GM19372 (cell line): ENCODE results near the gene NHLRC4.

Experiments
- ATAC-seq: cut with Tn5 transposase; IDR thresholded peaks from one replicate; pipeline ENCODE4 v1.9.1; 2021; ENCODE audit warnings: mild to moderate bottlenecking, low read depth, moderate library complexity; ENCODE audit not compliant: unreplicated experiment

Gene NHLRC4

DNA sequence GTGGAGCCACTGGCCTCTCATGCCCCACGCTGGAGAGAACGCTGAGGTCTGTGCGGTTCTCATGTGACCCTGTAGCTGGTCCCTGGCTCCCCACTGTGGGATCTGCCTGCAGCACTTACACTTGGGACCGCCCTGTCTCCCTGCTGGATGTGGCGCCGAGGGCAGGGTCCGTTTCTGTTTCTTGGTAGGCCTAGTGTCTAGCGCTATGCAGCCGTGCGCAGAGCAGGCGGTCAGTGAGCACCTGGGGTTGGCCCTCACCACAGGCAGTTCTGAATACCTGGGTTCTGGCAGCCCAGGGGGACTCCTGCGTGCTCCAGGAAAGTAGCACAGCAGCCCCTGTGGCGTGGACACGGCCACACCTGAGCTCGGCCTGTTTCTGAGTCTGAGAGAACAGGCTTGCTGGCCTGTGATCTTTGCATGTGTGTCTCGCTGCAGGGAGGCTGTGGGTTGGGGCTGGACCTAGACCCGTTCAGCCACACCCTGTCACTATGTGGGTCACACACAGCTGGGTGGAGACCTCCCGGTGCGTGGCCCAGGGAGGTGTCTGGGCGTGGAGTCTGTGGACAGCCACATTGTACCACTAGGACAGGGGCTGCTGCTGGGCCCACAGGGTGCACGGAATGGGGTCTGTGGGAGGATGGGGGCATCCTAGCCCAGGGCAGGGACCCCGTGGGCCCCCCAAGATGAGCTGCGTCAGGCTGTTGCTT lies 36.5 kb upstream of the NHLRC4 start:
- no peak for ATAC-seq

DNA sequence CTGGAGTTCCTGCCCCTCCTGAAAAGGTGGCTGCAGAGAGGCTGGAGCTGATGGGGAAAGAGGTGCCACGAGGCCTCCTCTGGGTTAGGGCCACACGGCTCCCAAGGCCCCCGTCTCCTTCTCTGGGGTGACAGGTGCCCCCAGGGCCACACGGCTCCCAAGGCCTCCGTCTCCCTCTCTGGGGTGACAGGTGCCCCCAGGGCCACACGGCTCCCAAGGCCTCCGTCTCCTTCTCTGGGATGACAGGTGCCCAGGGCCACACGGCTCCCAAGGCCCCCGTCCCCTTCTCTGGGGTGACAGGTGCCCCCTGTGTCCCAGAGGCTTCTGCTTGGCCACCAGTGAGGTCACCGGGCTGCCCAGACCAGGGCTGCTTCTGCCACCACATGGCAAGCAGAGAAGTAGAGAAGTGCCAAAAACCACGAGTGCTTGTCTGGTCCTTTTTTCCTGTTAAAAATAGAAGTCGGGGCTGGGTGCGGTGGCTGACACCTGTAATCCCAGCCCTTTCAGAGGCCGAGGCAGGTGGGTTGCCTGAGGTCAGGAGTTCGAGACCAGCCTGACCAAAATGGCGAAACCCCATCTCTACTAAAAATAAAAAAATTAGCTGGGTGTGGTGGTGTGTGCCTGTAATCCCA lies 35.2 kb upstream of the NHLRC4 start:
- no peak for ATAC-seq

DNA sequence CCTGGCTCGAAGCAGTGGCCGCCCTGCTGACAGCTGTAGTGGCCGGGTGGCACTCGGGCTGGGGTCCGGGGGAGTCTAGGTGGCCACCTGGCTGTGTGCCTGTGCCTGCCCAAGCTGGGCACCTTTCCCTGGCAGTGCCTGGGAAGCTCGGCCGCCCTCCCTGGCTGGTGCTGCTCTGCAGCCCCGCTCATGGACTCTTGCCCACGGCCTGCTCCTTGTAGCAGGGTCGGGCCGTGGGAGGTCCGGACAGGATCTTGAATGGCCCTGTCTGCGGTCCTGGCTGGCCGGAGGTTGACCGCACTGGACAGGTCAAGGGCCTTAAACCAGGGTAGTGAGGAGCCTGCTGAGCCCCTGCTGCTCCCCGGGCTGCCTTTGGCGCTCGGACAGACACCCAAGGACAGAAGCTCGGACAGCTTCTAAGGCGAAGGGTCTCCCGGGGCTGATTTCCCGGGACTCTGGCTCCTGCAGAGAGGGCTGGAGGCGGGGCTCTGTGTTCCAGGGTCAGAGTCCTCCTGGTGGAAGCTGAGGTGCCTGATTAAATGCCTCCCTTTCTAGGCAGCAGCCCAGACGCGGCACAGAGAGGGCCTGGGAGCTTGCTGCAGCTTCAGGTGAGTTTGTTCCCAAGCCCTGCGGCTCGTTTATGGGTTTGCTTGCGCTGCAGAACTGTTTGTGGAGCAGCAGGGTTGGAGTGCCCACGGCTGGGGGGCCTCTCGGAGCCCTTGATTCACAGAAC lies 33.2 kb upstream of the NHLRC4 start:
- ATAC-seq: no peak

DNA sequence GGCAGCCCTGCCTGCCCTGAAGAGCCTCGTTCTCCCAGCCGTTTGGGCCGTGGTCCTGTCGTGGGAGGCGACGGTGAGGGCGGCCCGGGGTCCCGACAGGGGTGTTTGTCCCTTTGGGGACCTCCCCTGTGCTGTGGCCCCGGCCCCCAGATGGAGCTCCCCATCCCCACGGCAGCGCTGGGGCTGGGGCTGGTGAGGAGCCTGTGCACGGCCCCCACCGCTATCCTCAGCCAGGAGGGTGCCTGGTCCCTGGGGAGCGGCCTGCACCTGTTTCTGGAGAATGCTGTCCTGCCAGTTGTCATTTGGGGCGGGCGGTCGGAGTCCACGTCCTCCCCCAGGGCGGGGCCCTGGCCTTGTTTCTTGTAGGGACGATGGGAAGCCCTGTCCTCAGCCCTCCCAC lies 32.7 kb upstream of the NHLRC4 start:
- ATAC-seq: no peak

DNA sequence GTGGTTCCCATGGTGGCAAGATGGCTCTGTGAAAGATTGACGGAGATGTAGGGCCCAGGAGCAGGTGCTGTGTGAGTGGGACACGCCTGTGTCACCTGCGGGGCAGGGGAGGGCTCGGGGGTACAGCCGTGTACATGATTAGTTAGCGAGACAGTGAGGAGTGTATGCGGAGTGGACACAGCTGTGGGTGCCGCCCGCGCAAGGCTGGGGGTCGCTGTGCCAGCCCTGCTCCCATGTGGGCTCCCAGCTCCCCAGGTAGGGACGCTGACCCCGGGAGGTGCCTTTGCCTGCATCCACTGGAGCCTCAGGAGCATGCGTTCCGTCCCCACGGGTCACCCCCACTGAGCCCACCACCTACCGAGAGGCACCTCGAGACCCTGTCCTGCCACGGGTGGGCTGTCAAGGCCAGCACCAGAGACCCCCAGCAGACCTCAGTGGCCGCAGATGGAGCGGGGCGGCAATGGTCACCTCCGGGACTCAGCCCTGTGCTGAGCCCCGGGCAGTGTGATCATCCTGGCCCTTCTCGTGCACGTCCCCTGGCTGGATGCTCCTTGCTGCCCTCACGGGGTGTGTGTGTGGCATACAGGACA lies 31.9 kb upstream of the NHLRC4 start:
- no peak for ATAC-seq

DNA sequence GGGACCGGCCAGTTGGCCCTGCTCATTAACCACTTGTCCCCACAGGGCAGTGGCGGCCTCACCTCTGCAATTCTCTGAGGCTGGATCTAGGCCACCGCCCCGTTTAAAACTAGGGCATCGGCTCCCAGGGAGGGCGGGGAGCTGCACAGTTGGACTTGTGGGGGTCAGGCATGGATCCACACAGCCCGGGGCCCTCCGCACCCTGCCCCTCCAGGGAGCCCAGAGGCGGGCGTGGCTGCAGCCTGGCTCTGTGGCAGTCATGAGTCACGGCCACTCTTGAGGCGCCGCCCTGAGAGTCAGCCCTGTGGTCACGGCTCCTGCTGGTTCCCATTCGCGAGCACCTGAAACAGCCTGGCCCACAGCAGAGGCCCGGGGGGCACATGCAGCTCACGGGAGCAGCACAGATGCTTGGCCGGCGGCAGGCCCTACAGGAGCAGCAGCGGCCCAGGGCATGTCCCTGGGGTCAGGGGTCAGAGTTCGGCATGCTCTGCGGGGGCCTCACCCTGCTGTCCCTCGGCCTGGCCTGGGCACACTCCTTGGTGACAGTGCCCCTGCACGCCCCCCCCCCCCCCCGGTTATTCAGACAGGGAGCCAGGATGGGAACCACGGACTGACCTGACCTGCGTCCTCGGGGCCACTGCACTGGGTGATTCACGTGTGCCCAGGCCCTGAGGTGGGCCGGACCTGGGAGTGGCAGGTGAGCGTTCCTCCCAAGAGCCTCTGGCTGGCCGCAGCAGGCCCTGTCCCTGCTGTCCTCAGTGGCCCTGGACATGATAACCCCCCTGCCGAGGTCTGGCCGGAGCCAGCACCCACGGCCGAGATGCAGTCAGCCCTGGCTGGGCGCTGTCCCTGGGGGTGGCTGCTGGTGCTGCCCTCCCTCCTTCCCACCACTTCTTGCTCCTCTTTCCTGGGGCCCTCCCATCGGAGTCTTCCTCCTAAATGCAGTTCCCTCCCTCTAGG lies 31.1 kb upstream of the NHLRC4 start:
- no peak for ATAC-seq

DNA sequence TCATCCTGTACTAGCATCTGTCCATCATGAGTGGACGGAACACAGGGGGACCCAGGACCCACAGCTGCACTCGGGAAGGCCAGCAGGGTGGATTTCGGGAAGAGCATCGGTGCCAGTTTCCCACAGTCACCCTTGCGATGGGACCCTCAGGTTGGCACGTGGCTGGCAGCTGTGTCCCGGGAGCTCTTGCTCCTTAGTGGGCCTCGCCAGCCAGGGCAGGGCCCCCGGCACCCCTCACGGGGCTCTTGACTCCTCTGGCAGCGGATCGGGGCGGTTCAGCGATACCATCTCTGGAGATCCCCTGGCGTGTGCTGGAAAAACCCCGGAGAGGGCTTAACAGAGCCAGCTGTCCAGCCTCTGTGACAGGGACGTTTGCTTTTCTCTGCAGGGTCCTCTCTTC lies 30.1 kb upstream of the NHLRC4 start:
- no peak for ATAC-seq

DNA sequence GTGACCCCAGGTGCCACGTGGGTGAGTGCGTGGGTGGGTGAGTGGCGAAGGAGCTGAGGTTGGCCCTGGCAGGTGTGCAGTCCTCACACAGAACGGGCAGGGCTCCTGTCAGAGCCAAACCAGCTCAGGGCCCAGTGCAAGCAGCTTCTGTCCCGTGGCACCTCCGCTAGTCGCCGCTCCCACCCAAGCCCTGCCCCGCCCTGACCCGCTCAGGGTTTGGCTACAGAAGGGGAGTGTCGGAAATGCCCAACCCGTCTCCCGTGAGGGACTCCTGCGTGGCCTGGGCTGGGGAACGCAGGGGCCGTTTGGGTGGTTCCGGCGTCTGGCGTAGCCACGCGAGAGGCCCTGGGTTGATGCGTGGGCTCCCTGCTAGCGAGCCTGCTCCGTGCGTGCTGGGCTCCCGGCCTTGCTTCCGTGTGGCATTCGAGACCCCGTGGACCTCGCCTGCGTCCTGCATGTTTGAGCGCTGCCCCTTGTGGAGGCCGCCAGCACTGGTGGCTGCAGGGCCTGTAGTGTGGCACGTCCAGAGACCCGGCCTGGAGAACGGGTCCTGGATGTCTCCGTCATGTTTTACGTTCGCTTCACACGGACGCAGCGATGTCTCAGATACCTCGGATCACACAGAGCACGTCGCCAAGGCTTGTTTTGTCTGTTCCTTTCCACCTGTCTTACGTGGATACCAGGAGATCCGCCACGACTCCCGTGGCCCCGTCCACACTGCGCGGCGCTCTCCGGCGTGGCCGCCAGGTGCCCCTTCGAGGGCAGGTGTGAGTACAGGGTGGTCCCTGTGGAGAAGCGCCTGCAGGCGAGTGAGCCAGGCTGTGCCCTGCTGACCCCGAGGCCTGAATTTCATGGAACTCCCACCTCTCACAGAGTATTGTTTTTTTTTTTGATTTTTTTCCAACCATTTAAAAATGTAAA lies 29.1 kb upstream of the NHLRC4 start:
- ATAC-seq: no peak

DNA sequence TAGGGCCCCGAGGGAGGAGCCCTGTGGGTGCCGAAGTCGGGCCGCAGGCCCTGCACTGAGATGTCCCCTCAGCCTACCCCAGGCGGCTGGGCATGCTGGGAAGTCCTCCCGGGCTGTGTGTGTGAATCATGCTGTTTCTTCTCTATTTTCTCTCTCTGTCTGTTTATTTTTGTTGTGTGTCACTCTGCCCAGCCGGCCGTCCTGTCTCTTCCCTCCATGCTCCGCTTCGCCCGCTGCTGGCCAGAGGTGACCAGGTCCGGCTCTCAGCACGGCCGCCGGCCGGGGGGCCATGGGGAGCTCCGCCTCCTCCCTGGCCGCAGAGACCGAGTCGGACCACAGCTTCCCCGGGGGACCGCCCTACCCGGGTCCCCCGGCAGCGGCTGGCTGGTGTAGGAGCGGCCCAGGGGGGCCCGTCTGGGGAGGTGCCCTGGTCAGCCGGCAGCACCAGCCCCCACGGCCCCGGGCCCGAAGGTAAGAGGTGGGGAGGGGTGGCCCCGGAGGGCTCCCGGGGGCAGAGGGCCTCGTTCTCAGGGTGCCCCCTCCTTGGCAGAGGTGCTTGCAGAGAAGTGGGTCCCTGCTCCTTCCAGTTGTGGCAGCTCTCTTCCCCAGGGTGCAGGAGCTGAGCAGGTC lies 26.8 kb upstream of the NHLRC4 start:
- no peak for ATAC-seq

DNA sequence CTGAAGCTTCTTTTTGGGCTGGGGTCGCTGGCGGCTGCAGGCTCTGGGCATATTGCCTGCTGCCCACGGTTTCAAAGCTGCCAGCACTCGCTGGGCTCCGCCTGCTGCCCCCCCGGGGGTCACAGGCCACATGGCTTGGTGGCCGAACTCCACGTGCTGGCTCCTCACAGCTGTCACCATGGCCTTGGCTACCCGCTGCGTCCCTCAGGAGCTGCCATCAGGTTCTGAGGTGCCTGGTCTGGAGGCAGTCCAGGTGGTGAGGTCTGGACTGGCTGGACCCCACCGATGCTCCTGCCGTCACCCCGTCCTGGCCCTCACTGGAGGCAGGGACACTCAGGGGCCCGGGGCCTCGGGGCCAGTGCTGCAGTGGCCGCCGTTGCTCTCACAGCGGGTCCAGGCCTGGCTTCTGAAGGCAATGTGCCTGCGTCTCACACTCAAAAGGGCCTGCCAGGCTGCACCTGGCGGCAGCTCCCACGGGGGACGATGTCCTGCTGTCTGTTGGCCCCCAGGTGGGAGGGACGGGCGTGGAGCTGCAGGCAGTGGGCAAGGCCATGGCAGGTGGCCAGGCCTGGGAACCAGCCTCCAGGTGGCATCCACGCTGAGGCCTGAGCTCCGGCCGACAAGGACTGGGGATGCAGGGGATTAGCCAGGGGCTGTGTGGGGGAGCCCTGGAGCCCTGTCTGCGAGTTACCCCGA lies 26.0 kb upstream of the NHLRC4 start:
- no peak for ATAC-seq

DNA sequence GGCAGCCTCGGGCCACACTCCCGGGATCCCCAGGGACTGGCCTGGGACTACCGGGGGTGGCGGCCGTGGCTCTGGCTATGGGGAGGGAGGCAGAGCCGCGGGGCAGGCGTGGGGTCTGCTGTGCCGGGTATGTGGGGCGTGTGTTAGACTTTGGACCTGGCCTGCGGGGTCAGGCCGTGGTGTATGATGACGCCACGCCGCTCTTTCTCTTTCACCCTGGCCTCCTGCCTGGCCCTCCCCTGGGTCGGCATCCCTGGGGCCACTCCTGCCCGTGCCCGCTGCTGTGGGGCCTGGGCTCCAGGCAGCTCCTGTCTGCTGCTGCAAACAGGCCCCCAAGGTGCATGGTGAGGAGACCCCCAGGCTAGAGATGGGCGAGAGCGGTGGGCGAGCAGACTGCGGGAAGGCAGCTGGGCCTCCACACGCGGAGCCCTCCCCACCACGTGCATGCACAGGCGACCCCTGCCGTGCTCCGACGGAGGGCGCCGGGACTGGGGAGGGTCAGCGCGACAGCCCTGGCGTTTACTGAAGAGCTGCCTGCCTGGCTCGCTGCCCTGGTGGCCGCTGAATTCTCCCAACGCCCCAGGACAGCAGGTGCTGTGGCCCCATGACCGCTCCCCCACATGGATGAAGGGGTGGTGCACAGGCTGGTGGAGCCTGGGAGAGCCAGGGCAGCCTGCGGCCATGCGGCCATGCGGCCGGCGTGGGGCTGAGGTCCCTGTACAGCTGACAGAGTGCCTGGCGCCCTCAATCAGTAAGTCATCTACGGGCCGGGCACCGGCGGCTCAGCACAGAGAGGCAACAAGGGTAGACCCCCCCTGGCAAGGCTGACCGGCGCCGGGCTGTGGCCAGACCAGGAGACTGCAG lies 23.3 kb upstream of the NHLRC4 start:
- ATAC-seq: no peak

DNA sequence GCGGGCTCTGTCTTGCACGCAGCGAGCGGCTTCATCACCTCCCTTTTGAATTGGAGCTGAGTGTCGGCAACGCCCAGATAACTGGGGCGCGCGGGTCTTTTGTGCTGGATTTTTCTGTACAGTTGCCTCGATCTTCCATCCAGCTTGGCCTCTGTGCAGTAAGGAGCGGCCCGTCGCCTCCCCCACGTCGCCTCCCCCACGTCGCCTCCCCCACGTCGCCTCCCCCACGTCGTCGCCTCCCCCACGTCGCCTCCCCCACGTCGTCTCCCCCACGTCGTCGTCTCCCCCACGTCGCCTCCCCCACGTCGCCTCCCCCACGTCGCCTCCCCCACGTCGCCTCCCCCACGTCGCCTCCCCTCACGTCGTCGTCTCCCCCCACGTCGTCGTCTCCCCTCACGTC lies 22.3 kb upstream of the NHLRC4 start:
- no peak for ATAC-seq

DNA sequence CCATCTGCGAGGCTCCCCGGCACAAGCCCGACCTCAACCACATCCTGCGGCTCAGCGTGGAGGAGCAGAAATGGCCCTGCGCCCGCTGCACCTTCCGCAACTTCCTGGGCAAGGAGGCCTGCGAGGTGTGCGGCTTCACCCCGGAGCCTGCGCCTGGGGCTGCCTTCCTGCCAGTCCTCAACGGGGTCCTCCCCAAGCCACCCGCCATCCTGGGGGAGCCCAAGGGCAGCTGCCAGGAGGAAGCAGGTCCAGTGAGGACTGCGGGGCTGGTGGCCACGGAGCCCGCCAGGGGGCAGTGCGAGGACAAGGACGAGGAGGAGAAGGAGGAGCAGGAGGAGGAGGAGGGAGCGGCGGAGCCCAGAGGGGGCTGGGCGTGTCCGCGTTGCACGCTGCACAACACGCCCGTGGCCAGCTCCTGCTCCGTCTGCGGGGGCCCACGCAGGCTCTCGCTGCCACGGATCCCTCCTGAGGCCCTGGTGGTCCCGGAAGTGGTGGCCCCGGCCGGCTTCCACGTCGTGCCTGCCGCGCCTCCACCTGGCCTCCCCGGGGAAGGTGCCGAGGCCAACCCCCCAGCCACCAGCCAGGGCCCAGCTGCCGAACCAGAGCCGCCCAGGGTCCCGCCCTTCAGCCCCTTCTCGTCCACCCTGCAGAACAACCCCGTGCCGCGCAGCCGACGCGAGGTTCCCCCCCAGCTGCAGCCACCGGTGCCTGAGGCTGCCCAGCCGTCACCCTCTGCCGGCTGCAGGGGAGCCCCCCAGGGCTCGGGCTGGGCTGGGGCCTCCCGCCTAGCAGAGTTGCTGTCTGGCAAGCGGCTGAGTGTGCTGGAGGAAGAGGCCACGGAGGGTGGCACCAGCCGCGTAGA lies 19.7 kb upstream of the NHLRC4 start:
- no peak for ATAC-seq

DNA sequence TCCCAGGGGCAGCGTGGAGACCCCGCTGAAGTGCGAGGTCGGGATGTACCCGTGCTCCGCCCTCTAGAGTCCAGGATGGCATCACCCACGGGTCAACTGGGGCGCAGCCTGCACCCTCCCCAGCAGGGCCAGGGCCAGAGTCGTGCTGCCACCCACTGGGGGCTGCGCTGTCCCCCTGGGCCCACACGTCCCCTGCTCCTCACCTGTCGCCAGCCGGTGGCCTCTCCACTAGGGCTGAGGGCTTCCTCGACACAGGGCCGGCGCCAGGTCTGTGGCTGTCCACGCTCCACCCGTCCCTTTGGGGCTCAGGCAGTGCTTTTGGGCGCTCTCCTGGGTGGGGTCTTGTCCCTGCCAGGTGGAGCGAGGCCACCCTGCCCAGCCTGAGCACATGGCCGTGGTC lies 18.2 kb upstream of the NHLRC4 start:
- ATAC-seq: no peak

DNA sequence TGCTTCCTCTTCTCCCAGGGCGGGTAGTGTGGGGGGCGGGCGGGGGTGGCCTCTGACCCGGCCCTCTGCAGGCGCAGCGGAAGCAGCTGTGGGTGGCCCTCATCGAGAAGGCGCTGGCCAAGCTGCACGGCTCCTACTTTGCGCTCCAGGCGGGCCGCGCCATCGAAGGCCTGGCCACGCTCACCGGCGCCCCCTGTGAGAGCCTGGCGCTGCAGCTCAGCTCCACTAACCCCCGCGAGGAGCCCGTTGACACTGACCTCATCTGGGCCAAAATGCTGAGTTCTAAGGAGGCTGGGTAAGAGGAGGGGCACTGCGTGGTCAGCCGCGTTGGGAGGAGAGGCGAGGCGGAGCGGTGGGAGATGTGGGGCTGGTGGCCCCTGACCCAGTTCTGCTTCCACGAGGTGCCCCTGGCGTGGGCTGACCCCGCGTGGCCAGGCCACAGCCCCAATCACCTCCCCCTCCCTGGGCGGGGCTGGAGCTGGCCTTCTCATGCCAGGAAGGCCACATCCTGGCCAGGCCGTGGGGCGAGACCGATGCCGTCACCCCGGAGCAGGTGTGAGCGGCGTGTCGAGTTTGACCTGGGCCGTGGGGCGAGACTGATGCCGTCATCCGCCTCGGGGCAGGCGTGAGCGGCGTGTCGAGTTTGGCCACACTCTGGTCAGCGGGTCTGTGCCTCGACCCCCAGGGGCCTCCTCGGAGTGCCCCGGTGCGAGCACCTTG lies 17.1 kb upstream of the NHLRC4 start:
- ATAC-seq: no peak

DNA sequence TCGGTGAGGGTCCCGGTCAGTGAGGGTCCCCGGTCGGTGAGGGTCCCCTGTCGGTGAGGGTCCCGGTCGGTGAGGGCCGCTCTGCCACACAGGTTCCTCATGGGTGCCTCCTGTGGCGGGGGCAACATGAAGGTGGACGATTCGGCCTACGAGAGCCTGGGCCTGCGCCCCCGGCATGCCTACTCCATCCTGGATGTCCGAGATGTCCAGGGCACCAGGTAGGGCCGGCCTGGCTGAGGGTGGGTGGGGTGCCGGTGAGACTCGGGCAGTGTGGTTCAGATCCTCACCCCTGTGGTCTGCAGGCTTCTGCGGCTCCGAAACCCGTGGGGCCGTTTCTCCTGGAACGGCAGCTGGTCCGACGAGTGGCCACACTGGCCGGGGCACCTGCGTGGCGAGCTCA lies 15.6 kb upstream of the NHLRC4 start:
- ATAC-seq: no peak
